HG03196 (cell line): ENCODE results near the gene CDC25B.

Experiments used
- ATAC-seq: cut with Tn5 transposase; IDR thresholded peaks from one replicate; pipeline ENCODE4 v1.9.1; 2021; ENCODE audit not compliant: unreplicated experiment

Gene CDC25B

GRCh38 chr20:3763671-3764601, 32.2 kb upstream of the CDC25B start:
- ATAC-seq = no peak

GRCh38 chr20:3764659-3765058, 31.5 kb upstream of the CDC25B start:
- no peak for ATAC-seq

- ATAC-seq = no peak
Observed at GRCh38 chr20:3765171-3765882, 30.8 kb upstream of the CDC25B start.

- no peak for ATAC-seq
Observed at GRCh38 chr20:3766422-3767109, 29.5 kb upstream of the CDC25B start.

- ATAC-seq = no peak
Observed at GRCh38 chr20:3767110-3767426, 29.0 kb upstream of the CDC25B start.

- peak; percentile 92 for ATAC-seq
Observed at GRCh38 chr20:3767427-3768341, 28.4 kb upstream of the CDC25B start, which contains the start of gene ADISSP. ADISSP (minus strand) TSS chr20:3767753; CDS start chr20:3760100, 7,653 bp downstream.

- peak; percentile 35 for ATAC-seq
Observed at GRCh38 chr20:3768342-3769130, 27.6 kb upstream of the CDC25B start.

- no peak for ATAC-seq
Observed at GRCh38 chr20:3771552-3772058, 24.5 kb upstream of the CDC25B start.

GRCh38 chr20:3775457-3776108, 20.5 kb upstream of the CDC25B start:
- no peak for ATAC-seq

- no peak for ATAC-seq
Observed at GRCh38 chr20:3777381-3777715, 18.8 kb upstream of the CDC25B start.

- ATAC-seq = no peak
Observed at GRCh38 chr20:3777716-3778629, 18.1 kb upstream of the CDC25B start.

- no peak for ATAC-seq
Observed at GRCh38 chr20:3778976-3779375, 17.1 kb upstream of the CDC25B start.

GRCh38 chr20:3781153-3781910, 14.8 kb upstream of the CDC25B start, which contains the start of gene SPEF1:
SPEF1 (minus strand) TSS chr20:3781448; CDS start chr20:3781287, 161 bp downstream.
- ATAC-seq = peak; percentile 39

GRCh38 chr20:3782597-3782996, 13.5 kb upstream of the CDC25B start:
- ATAC-seq = no peak

GRCh38 chr20:3783068-3783489, 13.0 kb upstream of the CDC25B start:
- no peak for ATAC-seq

GRCh38 chr20:3783511-3784195, 12.5 kb upstream of the CDC25B start:
- ATAC-seq = no peak
